HG03558 (cell line): ENCODE data around the gene ZNF507.

Source experiments
- ATAC-seq: cut with Tn5 transposase; IDR thresholded peaks from one replicate; pipeline ENCODE4 v1.9.1; 2021; ENCODE audit warnings: moderate number of reproducible peaks; ENCODE audit not compliant: unreplicated experiment; ENCODE audit errors: extremely low read depth

Gene ZNF507

DNA sequence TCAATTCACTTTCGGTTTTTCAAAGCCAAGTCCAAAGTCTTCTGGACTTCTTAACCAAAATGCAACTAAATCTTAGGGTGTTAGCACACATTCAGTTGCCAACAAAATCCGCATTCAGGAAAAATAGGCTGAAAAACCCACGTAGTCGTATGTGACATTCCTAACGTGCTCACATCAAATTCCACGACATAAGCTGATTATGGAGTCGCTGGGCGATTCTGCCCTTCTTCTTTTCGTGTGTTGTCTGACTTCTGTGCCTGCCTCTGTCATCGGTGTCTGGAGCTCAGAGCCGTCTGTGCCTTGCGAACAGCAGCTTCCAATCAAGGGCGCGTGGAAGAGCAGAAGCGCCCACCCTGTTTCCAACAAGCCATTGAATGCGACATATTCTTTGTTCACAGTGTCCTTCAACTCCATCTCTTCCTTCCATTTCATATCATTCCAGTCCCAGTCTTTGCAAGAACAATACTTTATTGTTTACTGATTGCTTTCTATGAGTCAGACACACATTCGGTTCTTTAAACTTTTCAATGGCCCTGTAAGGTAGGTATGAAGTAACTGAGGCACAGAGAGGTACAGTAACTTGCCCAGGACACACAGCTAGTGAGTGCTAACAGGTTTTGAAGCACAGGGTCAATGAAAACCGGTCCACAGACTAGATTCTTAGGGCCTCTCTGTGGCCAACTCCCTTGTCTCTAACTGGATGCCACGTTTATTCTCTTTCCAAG lies 8.2 kb upstream of the ZNF507 start:
- ATAC-seq = no peak

- ATAC-seq = no peak
Measured at GRCh38 chr19:32339423-32339822, 6.0 kb upstream of the ZNF507 start.

- ATAC-seq = no peak
Measured at GRCh38 chr19:32339988-32340874, 5.2 kb upstream of the ZNF507 start.

GRCh38 chr19:32342695-32343094 lies 2.7 kb upstream of the ZNF507 start:
- no peak for ATAC-seq

DNA sequence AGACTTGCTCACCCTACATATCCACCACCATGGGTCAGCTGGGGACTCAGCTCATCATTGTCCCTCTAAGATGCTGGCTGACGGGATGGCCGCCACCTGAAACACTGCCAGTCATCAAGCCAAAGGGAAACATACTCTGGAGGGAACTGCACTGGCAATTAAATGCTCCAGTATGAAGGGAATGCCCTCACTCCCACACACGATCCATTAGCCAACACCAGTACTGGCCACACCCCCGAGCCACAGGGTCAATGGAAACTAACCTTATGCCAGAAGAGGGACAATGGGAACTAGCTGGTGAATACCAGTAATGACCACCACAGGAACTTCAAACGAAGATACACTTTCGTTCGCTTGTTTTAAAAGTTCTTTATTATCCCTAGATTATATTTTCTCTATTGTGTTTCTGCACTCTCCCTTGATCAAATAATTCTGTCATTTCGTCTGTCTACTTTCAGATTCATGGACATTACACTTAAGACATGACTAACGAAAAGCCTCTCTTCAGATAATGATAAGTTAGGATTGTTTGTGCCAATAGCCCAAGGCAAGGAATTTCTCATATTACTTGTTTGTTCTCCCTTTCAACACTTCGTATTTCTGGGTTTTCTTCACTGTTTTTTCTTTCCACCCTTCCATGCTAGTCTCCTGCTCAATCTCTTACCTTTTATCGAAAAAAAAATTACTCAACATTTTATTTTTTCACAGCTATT lies 1.7 kb upstream of the ZNF507 start:
- no peak for ATAC-seq

GRCh38 chr19:32346901-32347300 lies 1.5 kb downstream of the ZNF507 start:
- ATAC-seq = no peak

DNA sequence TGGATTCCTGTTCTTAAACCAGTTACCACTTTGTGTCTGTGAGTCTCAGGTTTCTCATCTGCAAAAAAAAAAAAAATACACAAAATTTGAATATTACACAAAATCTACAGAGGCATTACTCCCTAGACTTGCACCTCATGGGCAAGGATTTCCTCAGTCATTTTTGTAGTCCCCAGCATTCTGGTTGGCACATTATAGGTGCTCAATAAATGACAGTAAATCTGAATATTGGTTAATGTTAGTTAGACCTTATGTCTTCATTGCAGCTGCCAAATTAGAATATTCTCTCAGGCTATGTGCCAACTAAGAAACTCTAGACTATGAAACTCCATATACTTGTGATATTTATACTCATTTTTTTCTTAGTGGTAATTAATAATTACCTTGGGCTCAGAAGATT lies 2.2 kb downstream of the ZNF507 start:
- ATAC-seq = no peak

DNA sequence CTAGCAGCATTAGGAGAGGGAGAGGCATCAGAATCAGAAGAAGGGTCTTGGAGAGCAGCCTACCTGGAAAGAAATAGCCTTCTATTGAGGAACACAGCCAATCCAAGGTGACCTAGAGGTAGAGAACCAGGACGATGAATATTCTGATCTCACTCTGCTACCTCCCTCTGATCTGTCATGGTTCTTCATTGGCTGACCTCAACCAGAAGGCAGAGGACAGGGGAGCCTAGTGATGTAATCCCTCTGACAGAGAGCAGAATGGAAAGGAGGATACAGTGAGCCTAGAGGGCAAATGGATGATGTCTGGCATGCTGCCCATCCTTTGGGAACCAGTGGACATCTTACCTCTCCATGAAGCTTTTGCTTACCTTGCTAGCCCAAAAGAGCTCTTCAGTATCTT lies 3.6 kb downstream of the ZNF507 start:
- no peak for ATAC-seq

- ATAC-seq = no peak
Measured at GRCh38 chr19:32349724-32350470, 4.5 kb downstream of the ZNF507 start.

DNA sequence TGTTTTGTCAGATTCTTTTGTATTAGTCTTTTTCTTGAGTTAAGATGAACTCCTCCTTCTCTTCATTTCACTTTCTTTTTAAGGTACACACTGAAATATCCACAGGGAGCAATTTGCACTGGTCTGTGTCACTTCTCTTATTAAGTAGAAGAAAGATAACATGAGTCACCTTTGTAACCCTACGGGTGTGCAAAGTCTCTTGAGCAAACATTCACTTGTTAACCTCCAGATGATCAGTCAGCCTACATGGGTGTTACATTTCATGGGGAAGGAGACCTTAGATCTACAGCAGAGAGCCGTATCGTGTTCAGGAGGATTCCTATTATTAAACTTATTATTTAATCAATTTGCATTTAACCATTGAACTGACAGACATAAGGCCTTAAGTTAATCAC lies 5.1 kb downstream of the ZNF507 start:
- no peak for ATAC-seq

- no peak for ATAC-seq
Measured at GRCh38 chr19:32350987-32351348, 5.6 kb downstream of the ZNF507 start.

DNA sequence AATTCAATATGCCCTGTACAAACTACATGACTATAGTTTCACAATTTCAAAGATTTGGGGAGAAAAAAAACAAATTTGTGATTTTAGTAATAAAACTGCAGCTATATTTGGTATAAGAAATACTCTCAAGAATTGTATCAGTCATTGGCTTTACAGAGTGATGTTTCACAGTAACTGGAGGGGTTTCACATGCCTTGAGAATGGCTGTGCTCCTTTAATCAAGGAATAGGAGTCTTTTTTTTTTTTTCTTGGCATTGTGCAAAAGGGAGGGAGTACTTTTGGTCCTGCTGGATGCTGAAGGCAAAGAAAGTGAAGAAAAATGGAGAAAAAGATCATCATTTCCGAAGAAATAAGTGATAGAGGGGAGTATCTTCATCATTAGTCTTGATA lies 6.8 kb downstream of the ZNF507 start:
- ATAC-seq = no peak

DNA sequence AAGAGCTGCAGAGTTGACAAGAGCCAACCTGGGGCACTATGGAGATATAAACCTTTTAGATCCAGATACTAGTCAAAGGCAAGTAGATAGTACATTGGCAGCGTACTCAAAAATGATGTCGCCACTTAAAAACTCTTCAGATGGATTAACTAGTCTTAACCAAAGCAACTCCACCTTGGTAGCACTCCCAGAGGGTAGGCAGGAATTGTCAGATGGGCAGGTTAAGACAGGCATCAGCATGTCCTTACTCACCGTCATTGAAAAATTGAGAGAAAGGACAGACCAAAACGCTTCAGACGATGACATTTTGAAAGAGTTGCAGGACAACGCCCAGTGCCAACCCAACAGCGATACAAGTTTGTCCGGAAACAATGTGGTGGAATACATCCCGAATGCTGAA lies 8.9 kb downstream of the ZNF507 start:
- ATAC-seq = no peak

DNA sequence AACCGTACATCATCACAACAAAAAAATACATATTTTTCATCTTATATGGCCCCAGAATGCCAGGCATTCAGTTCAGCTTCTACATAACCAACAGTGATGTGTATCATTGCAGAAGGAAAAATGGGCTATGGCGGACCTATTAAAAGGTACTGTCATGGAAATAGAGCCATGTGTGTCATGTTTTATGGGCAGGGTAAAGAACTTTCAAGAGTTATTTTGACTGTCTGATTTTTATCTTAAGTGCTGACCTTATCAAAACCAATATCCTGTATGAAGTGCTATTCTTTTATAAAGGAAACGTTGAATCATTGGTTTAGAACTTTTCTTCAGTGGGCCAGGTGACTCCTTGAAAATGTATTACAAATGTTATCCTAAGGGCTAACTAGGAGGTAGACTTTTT lies 9.9 kb downstream of the ZNF507 start:
- no peak for ATAC-seq

- no peak for ATAC-seq
Measured at GRCh38 chr19:32357720-32358119, 12.3 kb downstream of the ZNF507 start.

- ATAC-seq = no peak
Measured at GRCh38 chr19:32358321-32358720, 12.9 kb downstream of the ZNF507 start.

DNA sequence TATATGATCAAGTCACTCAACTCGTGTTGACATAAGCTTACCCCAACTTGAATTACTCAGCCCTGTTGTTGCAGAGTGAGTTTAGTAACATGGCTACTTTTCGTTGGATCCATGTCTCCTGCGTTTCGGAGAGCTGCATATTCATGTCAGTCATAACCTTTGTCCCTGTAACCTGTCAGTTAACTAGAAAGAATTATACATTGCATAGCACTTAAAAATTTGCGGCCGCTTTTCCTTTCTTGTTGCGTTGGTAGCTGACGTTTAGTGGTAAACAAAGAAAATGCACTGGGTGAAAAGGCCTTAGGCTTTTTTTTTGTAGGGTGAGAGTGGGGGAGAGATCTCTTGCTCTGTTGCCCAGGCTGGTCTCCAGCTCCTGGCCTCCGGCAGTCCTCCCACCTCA lies 14.2 kb downstream of the ZNF507 start:
- no peak for ATAC-seq

GRCh38 chr19:32361574-32362317 lies 16.3 kb downstream of the ZNF507 start:
- ATAC-seq = no peak

- no peak for ATAC-seq
Measured at GRCh38 chr19:32362318-32362691, 16.9 kb downstream of the ZNF507 start.

GRCh38 chr19:32363175-32363574 lies 17.8 kb downstream of the ZNF507 start:
- ATAC-seq = no peak
